ENCODE results near the gene TYRP1.

The TYRP1 gene

GRCh38 chr9:12732971-12733370 lies 39.8 kb downstream of the TYRP1 start:
- TF ChIP-seq, protein P1, sequence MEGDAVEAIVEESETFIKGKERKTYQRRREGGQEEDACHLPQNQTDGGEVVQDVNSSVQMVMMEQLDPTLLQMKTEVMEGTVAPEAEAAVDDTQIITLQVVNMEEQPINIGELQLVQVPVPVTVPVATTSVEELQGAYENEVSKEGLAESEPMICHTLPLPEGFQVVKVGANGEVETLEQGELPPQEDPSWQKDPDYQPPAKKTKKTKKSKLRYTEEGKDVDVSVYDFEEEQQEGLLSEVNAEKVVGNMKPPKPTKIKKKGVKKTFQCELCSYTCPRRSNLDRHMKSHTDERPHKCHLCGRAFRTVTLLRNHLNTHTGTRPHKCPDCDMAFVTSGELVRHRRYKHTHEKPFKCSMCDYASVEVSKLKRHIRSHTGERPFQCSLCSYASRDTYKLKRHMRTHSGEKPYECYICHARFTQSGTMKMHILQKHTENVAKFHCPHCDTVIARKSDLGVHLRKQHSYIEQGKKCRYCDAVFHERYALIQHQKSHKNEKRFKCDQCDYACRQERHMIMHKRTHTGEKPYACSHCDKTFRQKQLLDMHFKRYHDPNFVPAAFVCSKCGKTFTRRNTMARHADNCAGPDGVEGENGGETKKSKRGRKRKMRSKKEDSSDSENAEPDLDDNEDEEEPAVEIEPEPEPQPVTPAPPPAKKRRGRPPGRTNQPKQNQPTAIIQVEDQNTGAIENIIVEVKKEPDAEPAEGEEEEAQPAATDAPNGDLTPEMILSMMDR (IDR thresholded peaks at IDR 0.05; ENCODE audit: borderline replicate concordance, control extremely low read depth, extremely low read depth, insufficient read depth, missing control alignments), result no peak
- no peak for DNase-seq (ENCODE audit: low spot score)
- in situ Hi-C loops (cut with MboI; ENCODE audit: low sequenced_read_pairs, unreplicated experiment), result no loop called here

DNA sequence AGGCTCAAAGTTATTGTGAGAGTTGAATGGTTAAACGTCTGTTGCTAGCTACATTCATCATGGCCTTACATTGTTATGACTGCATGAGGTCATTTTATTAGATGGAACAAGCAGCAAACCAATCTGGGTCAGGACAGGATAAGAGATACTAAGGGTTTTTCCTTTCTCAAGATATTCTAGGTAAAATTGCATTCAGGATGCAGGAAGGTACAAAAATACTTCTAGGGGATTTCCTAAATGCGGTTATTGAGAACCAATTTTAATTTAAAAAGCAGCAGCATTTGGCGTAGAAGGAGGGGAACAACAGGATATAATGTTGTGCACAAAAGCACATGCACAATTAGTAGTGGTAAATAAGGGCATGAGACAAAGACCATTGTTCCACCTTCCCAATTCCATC lies 42.5 kb downstream of the TYRP1 start:
- no peak for DNase-seq (ENCODE audit: low spot score)
- in situ Hi-C loops (cut with MboI; ENCODE audit: low sequenced_read_pairs, unreplicated experiment), result no loop called here
- TF ChIP-seq, protein P1 (IDR thresholded peaks at IDR 0.05; ENCODE audit: borderline replicate concordance, control extremely low read depth, extremely low read depth, insufficient read depth, missing control alignments), result no peak

GRCh38 chr9:12737871-12738270 lies 44.7 kb downstream of the TYRP1 start:
- no peak for DNase-seq (ENCODE audit: low spot score)
- in situ Hi-C loops (cut with MboI; ENCODE audit: low sequenced_read_pairs, unreplicated experiment), result no loop called here
- TF ChIP-seq, protein P1 (IDR thresholded peaks at IDR 0.05; ENCODE audit: borderline replicate concordance, control extremely low read depth, extremely low read depth, insufficient read depth, missing control alignments), result no peak

GRCh38 chr9:12739014-12739652 lies 45.9 kb downstream of the TYRP1 start:
- in situ Hi-C loops (cut with MboI; ENCODE audit: low sequenced_read_pairs, unreplicated experiment), result no loop called here
- DNase-seq (ENCODE audit: low spot score), result no peak
- TF ChIP-seq, protein P1 (IDR thresholded peaks at IDR 0.05; ENCODE audit: borderline replicate concordance, control extremely low read depth, extremely low read depth, insufficient read depth, missing control alignments), result no peak

- no peak for DNase-seq (ENCODE audit: low spot score)
- TF ChIP-seq, protein P1 (IDR thresholded peaks at IDR 0.05; ENCODE audit: borderline replicate concordance, control extremely low read depth, extremely low read depth, insufficient read depth, missing control alignments), result no peak
- in situ Hi-C loops (cut with MboI; ENCODE audit: low sequenced_read_pairs, unreplicated experiment), result no loop called here
These were observed 47.7 kb downstream of the TYRP1 start for GRCh38 chr9:12740845-12741244.

DNA sequence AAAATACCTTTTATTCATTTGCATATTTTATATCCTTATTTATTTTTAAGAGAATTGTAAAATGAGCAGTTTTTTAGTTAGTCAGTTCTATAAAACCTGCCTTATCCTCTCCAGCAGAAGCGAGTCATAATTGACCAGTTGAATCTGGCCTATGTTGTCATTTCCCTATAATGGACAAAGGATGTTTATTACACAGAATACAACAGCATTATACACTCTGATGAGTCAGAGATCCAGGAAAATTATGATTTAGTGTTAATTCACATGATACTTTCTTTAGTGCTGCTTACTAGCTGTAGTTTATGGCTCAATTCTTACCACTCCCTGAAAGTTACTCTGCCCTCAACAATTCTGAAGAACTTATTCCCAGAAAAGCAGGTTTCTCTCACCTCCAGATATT lies 54.8 kb downstream of the TYRP1 start:
- TF ChIP-seq, protein P1 (IDR thresholded peaks at IDR 0.05; ENCODE audit: borderline replicate concordance, control extremely low read depth, extremely low read depth, insufficient read depth, missing control alignments), result no peak
- in situ Hi-C loops (cut with MboI; ENCODE audit: low sequenced_read_pairs, unreplicated experiment), result no loop called here
- no peak for DNase-seq (ENCODE audit: low spot score)

Measured in GM13976 (cell line).